SU-DHL-6 (cell line): ENCODE results near the gene AGPAT2.

ENCODE experiments used
- H2AFZ ChIP-seq: fragments of 200-600 bp; sonication (generic); 2 replicates; pipeline ENCODE4 v1.6.1; 2014; ENCODE audit warnings: low read depth, mild to moderate bottlenecking, moderate library complexity, mixed read lengths, antibody characterized with exemption, low read length; ENCODE audit not compliant: severe bottlenecking
- H3F3A ChIP-seq: fragments of 200-600 bp; shearing (Covaris generic); 2 replicates; pipeline ENCODE4 v1.6.0; 2016; ENCODE audit warnings: antibody characterized with exemption, mild to moderate bottlenecking; ENCODE audit not compliant: insufficient read depth
- H3K27ac ChIP-seq: fragments of 200-600 bp; sonication (generic); 2 replicates; pipeline ENCODE4 v1.5.1; 2016; ENCODE audit warnings: low read depth, mild to moderate bottlenecking, low read length, moderate library complexity, mixed read lengths
- H3K27me3 ChIP-seq: fragments of 200-600 bp; sonication (generic), shearing (Covaris generic); 2 replicates; pipeline ENCODE4 v1.6.0; 2014; ENCODE audit warnings: mild to moderate bottlenecking, low read length
- H3K36me3 ChIP-seq: fragments of 200-600 bp; sonication (generic); 2 replicates; pipeline ENCODE4 v1.6.1; 2014; ENCODE audit warnings: mild to moderate bottlenecking, low read length, mixed read lengths
- H3K4me2 ChIP-seq: fragments of 300-600, 200-600 bp; shearing (Covaris generic), sonication (generic); 2 replicates; pipeline ENCODE4 v1.6.0; 2014; ENCODE audit warnings: low read length, low read depth, mild to moderate bottlenecking; ENCODE audit not compliant: poor library complexity, severe bottlenecking
- H3K4me3 ChIP-seq: fragments of 200-600 bp; sonication (generic); 2 replicates; pipeline ENCODE4 v1.5.1; 2014; ENCODE audit warnings: antibody characterized with exemption, low read length, mild to moderate bottlenecking, mixed read lengths; ENCODE audit not compliant: insufficient read depth, poor library complexity, severe bottlenecking
- H3K79me2 ChIP-seq: fragments of 200-600 bp; sonication (generic); 2 replicates; pipeline ENCODE4 v1.6.1; 2014; ENCODE audit warnings: mild to moderate bottlenecking, low read length, moderate library complexity; ENCODE audit not compliant: insufficient read depth
- H3K9ac ChIP-seq: fragments of 200-600 bp; sonication (generic); 2 replicates; pipeline ENCODE4 v1.7.0; 2014; ENCODE audit warnings: mild to moderate bottlenecking, low read length
- H3K9me2 ChIP-seq: fragments of 200-600 bp; sonication (generic); replicated peaks from 2 replicates; pipeline ENCODE4 v1.6.1; 2014; ENCODE audit warnings: low read length; ENCODE audit not compliant: insufficient read depth
- H3K9me3 ChIP-seq: fragments of 200-600 bp; sonication (generic); 2 replicates; pipeline ENCODE4 v1.6.1; 2014; ENCODE audit warnings: low read length, mixed read lengths; ENCODE audit not compliant: insufficient read depth
- H4K20me1 ChIP-seq: fragments of 200-600 bp; sonication (generic); 2 replicates; pipeline ENCODE4 v1.6.1; 2014; ENCODE audit warnings: low read depth, mild to moderate bottlenecking, antibody characterized with exemption, low read length, moderate library complexity, mixed read lengths
- EZH2phosphoT487 ChIP-seq: fragments of 200-600 bp; sonication (generic), shearing (Covaris generic); conservative IDR thresholded peaks from 2 replicates; pipeline ENCODE4 v1.6.1; 2018; ENCODE audit warnings: mild to moderate bottlenecking, antibody characterized with exemption, low read length, moderate library complexity, mixed read lengths
- TF ChIP-seq, protein P1 (sequence below): fragments of 200-600 bp; sonication (generic); IDR thresholded peaks from one replicate; pipeline ENCODE4 v1.5.1; 2017; ENCODE audit warnings: antibody characterized with exemption, mild to moderate bottlenecking, low read length, moderate library complexity; ENCODE audit not compliant: insufficient read depth, poor library complexity, severe bottlenecking

The AGPAT2 gene

DNA sequence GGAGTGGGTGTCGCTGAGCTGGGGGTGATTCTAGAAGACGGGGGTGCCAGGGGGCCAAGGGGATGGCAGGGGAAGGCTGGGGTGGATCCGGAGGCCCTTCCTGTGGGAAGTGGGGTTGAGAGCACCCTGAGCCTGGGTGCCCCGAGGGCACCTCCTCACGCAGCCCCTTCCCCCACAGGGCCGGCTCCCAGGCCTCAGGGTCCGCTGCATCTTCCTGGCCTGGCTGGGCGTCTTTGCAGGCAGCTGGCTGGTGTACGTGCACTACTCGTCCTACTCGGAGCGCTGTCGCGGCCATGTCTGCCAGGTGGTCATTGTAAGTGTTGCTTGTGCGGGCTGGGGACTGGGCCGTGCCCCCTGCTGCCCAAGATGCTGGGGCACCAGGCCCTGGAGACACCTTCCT is 30.1 kb upstream of the AGPAT2 start:
- no peak overlapping the region for H3K4me2 ChIP-seq
- no peak overlapping the region for H3K4me3 ChIP-seq
- H3K27me3 ChIP-seq: no peaks in the 10 kb centered on the region
- H4K20me1 ChIP-seq: no peaks in the 10 kb centered on the region
- H2AFZ ChIP-seq: no peak overlapping the region
- no peak for TF ChIP-seq EZH2phosphoT487
- TF ChIP-seq, protein P1, sequence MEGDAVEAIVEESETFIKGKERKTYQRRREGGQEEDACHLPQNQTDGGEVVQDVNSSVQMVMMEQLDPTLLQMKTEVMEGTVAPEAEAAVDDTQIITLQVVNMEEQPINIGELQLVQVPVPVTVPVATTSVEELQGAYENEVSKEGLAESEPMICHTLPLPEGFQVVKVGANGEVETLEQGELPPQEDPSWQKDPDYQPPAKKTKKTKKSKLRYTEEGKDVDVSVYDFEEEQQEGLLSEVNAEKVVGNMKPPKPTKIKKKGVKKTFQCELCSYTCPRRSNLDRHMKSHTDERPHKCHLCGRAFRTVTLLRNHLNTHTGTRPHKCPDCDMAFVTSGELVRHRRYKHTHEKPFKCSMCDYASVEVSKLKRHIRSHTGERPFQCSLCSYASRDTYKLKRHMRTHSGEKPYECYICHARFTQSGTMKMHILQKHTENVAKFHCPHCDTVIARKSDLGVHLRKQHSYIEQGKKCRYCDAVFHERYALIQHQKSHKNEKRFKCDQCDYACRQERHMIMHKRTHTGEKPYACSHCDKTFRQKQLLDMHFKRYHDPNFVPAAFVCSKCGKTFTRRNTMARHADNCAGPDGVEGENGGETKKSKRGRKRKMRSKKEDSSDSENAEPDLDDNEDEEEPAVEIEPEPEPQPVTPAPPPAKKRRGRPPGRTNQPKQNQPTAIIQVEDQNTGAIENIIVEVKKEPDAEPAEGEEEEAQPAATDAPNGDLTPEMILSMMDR: no peak
- H3K36me3 ChIP-seq: no peaks in the 10 kb centered on the region
- no peak overlapping the region for H3K27ac ChIP-seq
- H3K9me3 ChIP-seq: no peaks in the 10 kb centered on the region
- H3K9ac ChIP-seq: no peak overlapping the region
- H3F3A ChIP-seq: peaks cover 6% of the 10 kb centered on the region; the same call in 1 of the 2 replicates
- no peaks in the 10 kb centered on the region for H3K79me2 ChIP-seq
- no peaks in the 10 kb centered on the region for H3K9me2 ChIP-seq

- no peak overlapping the region for H2AFZ ChIP-seq
- no peaks in the 10 kb centered on the region for H3K9me2 ChIP-seq
- H3K9me3 ChIP-seq: no peaks in the 10 kb centered on the region
- no peak overlapping the region for H3K27ac ChIP-seq
- no peaks in the 10 kb centered on the region for H3K79me2 ChIP-seq
- H3F3A ChIP-seq: no peaks in the 10 kb centered on the region
- TF ChIP-seq EZH2phosphoT487: no peak
- TF ChIP-seq, protein P1: no peak
- no peaks in the 10 kb centered on the region for H3K36me3 ChIP-seq
- no peak overlapping the region for H3K9ac ChIP-seq
- no peak overlapping the region for H3K4me2 ChIP-seq
- no peaks in the 10 kb centered on the region for H4K20me1 ChIP-seq
- H3K27me3 ChIP-seq: no peaks in the 10 kb centered on the region
- H3K4me3 ChIP-seq: no peak overlapping the region
Measured at GRCh38 chr9:136714893-136715274, 27.6 kb upstream of the AGPAT2 start.

- Histone ChIP-seq H3K79me2 (no peaks in the 10 kb centered on the region), H2AFZ (no peak overlapping the region), H3K27me3 (no peaks in the 10 kb centered on the region), H3K4me2 (no peak overlapping the region), H3K36me3 (no peaks in the 10 kb centered on the region), H3F3A (no peaks in the 10 kb centered on the region), H3K9me2 (no peaks in the 10 kb centered on the region), H3K4me3 (no peak overlapping the region), H3K9ac (no peak overlapping the region), H4K20me1 (no peaks in the 10 kb centered on the region), H3K27ac (no peak overlapping the region), H3K9me3 (no peaks in the 10 kb centered on the region)
- TF ChIP-seq, protein P1: no peak
- TF ChIP-seq EZH2phosphoT487: no peak
Measured at GRCh38 chr9:136714096-136714892, 27.0 kb upstream of the AGPAT2 start.
